Fibroblast of gingiva (primary cell): ENCODE measurements around the gene ABLIM3.

ENCODE experiments used
- DNase-seq: peaks from one replicate; pipeline ENCODE4 v3.0.0-alpha.2; 2011; ENCODE audit warnings: low read depth

Gene ABLIM3

GRCh38 chr5:149188383-149188782, 47.1 kb downstream of the ABLIM3 start:
- no peak for DNase-seq

GRCh38 chr5:149195337-149195887, 54.1 kb downstream of the ABLIM3 start:
- DNase-seq = no peak

GRCh38 chr5:149195962-149196361, 54.7 kb downstream of the ABLIM3 start:
- DNase-seq = no peak

GRCh38 chr5:149198148-149198547, 56.9 kb downstream of the ABLIM3 start:
- DNase-seq = no peak

GRCh38 chr5:149200355-149200754, 59.1 kb downstream of the ABLIM3 start:
- DNase-seq = no peak

DNA sequence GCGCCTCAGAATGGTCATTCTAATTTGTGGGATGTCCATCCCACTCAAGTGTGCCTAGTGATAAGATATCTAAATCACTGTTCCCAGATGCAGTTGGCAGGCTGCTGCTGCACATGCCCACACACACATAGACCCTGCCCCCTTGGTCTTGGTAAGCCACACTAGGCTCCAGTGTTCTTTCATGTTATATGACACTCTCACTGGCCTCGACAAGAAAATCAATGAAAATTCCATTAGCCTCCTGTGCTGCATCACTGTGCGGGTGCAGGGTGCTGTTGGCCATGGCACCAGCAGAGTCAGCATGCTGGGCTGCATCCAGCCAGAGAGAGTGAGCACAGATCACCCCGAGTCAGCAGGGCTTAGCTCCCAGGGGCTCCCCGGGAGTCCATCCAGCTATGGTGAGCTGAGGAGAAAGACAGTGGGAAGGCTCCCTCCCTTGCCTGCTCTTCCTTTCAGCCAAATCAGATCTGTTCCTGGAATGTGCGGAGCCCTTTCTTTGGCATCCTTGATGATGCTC, 59.9 kb downstream of the ABLIM3 start:
- no peak for DNase-seq

- no peak for DNase-seq
Measured at GRCh38 chr5:149202910-149203451, 61.7 kb downstream of the ABLIM3 start.

DNA sequence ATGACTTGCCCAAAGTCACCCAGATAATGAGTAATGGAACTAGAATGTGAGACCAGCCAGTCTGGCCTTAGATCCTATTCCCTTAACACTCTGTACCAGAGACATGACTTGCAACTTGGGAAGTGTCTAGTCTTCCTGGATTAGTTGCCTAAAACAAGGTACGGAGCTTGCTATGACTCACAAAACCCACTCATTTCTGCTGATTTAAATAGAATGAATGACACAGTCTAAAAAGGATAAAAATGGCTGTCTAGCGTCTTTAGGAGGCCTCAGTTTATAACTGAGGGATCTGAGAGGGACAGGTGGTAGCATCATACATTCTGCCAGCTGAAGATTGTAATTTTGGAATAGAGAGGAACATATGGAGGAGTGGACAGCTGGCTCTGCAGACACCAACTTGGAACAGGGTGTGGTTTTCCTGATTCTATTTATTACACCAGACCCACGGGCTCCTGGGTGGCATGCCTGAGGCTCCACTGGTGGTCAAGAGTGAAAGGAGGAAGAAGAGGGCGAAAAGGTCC, 62.7 kb downstream of the ABLIM3 start:
- DNase-seq = no peak

DNA sequence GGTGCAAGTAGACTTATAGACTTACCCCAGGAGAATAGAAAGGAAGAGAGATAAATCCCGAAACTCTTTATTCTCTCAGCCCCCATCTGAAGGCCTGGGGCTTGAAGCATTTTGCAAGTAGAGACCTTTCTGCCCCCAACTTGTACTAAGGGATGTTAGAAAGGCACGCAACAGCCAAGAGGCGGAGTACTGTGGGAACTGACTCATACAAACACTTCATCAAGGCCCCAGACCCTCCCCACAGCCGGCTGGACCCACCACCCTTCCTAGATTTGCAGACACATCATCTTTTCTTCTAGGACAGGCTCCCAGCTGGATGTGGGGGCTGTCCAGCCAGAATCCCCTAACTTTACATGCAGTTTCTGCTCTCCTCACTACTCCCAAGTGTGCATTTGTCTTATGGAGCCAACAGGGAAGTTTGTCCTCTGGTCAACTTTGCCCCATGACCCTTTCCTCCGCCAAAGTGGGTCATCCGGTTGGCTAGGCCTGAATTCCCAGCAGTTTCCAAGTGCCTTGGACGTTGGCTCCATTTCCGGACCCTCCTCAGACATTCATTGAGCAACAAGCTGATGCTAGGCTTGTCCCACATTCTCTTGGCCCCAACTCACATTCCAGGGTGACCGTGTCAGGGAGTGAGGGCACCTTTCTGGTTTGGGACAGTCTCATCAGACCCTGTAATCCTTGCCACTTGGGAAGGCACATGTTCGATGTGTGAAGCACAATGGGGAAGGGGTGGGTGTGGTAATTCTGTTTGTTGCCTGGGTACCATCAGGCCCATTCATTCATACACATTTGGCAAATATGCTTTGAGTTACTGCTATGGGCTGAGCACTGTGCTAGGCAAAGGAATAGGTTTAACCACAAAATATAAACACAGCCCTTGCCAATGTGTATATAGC, 64.6 kb downstream of the ABLIM3 start:
- DNase-seq = peak; percentile 93

DNA sequence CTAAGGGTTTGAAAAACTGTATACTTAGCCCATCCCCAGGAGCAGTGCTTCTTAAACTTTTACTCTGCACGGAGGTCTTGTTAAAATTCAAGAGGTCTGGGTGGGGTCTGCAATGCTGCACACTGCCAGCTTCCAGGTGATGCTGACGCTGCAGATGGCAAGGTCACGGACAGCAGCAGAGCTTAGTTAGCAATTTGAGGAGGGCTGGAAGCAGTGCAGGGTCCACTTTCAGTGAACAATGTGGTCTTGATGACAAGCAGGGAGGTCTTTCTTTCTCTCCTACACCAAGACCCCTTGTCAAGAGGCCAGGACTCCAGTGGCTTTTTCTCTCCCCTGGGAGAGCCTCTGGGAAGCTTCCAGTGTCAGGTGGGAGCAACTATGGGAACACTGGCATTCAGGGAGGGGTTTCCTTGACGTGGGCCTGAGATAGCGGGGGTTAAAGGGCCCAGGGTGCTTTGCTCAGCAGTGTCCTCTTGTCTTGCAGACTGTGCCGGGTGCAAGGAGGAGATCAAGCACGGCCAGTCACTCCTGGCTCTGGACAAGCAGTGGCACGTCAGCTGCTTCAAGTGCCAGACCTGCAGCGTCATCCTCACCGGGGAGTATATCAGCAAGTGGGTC, 65.3 kb downstream of the ABLIM3 start:
- no peak for DNase-seq

- no peak for DNase-seq
Measured at GRCh38 chr5:149207831-149208230, 66.5 kb downstream of the ABLIM3 start.

DNA sequence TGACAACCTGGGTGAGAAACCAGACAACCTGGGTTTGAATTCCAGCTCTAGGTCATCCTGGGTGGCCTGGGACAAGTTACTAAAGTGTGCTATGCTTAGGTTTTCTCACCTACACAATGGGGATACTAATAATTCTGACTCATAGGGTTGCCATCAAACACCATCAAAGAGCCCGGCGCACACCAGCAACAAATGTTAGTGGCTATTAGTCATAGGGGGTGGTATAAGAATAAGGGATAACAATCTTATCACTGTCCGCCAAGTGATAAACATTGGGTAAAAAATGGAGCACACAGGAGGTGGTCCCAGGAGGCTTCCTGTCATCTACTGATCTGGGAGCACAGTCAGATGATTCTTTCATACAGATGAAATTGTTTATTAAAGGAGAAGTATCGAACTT, 68.9 kb downstream of the ABLIM3 start:
- no peak for DNase-seq

GRCh38 chr5:149210968-149211490, 69.7 kb downstream of the ABLIM3 start:
- no peak for DNase-seq

DNA sequence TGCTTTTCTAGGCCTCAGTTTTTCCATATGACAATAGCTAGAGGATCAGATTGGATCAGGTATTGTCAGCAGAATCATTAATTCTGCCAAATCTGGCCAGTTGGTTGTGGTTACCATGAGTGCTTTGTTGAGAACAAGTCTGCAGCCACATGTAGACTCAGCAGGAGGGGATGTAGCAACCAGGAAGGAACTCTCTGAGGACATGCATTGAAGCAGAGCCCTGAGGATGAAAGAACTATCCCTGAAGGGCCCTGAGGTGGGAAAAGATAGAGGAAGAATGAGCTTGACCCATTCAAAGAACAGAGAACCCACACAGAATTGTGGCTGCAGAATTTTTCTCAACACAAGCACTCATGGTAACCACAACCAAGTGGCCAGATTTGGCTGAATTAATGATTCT, 70.3 kb downstream of the ABLIM3 start:
- peak; percentile 77 for DNase-seq

- peak; percentile 92 for DNase-seq
Measured at GRCh38 chr5:149212198-149212951, 71.1 kb downstream of the ABLIM3 start.

GRCh38 chr5:149213264-149213880, 72.1 kb downstream of the ABLIM3 start:
- DNase-seq = no peak

DNA sequence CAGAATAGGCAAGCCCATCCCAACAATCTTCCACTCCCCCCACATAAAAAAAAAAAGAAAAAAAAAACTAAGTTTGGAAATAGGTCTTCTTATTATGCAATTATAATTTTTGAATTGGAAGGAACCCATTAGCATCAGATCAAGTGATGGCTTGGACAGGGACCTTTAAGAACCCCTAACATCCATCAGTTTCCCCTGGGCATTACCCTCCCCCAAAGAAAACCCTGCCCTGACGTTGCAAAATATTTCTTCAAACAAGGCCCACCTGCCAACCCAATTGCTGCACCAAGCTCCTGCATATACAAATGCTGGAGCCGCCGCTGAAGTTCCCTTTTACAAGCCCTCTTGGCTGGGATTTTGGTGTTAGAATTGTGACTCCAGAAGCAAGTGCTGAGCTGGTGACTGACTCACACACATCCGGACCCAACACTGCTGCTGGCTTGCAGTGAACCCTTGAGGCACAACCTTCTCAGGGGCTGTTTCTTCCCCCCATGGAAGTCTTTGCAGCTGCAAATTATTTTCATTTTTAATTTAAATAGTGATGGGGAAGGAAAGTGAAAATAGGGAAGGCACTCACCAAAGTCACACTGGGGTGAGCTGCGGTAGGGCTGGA, 74.3 kb downstream of the ABLIM3 start:
- no peak for DNase-seq

DNA sequence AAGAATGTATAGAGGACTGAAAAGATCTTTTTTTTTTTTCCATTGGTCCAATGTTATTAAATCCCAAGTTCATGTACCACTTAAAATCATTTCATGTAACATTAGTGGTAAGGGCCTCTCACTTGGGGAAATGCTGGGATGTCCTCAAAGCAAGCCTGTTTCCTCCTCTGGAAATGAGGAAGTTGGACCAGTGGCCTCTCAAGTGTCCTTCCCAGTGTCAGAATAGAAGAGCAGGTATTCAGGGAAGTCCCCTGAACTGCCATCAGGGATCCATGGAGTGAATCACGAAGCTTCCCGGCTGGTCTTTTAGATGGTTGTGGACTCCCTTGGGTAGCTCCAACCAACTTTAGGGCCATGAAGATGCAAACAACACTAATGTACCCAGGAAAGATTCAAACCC, 75.2 kb downstream of the ABLIM3 start:
- DNase-seq = no peak

- no peak for DNase-seq
Measured at GRCh38 chr5:149217096-149217802, 76.0 kb downstream of the ABLIM3 start.

DNA sequence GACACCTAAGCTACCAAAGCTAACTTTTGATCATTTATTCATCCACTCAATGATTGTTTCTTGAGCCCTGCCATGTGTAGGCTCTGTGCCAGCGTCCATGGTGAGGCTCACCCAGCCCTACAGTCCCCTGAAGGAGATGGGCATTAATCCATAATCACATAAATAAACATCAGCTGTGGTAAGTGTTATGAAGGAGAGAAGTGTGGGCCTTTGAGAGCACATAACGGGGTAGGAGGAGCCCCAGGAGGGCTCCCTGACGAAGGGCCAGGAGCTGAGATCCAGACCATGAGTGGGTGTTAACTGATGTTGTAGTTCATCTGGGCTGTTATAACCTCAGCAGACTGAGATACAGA, 76.5 kb downstream of the ABLIM3 start:
- DNase-seq = no peak
